PFSK-1 (cell line): ENCODE measurements around the gene HINT3.

Source experiments
- FOXP2 ChIP-seq: optimal IDR thresholded peaks from 2 replicates; pipeline ENCODE3; 2011; ENCODE audit warnings: borderline replicate concordance, control low read depth, inconsistent platforms; ENCODE audit not compliant: insufficient read depth; ENCODE audit errors: extremely low read length, extremely low read depth
- POLR2AphosphoS5 ChIP-seq: IDR thresholded peaks from 2 replicates; pipeline ENCODE4 v1.6.1; 2012; ENCODE audit warnings: low read depth, mild to moderate bottlenecking, control low read depth, low read length, moderate library complexity
- SIN3A ChIP-seq: IDR thresholded peaks from 2 replicates; pipeline ENCODE4 v1.6.1; 2012; ENCODE audit warnings: mild to moderate bottlenecking, low read length, moderate library complexity, borderline replicate concordance; ENCODE audit not compliant: insufficient read depth
- TAF1 ChIP-seq: IDR thresholded peaks from 2 replicates; pipeline ENCODE4 v1.6.1; 2012; ENCODE audit warnings: low read length, control low read depth, borderline replicate concordance; ENCODE audit not compliant: insufficient read depth
- TF ChIP-seq, protein P1 (sequence below), 2 experiments: IDR thresholded peaks; 2 replicates each; pipeline versions ENCODE4 v1.6.1 to v1.8.0; 2011 to 2012; ENCODE audit warnings: low read depth in 2 of 2, low read length in 2 of 2, control low read depth in 1 of 2, inconsistent platforms in 1 of 2, mild to moderate bottlenecking in 1 of 2, moderate library complexity in 1 of 2; ENCODE audit not compliant: insufficient read depth in 1 of 2

DNA sequence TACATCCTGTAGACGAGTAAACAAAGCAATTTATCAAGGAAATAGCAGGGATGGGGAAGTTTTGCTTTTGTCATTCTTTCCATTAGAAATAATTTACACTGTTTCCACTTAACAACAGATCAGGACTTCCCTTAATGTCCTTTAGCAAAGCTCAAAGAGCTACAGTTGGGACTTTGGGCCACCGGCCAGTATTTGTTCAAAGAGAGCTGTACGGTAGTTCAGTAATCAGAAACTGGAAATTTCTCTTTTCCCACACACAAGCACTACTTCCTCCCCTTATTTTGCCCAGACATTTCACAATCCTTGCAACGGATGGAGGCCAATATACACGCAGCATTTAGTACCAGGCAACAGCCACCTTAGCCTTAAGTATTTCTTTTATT lies 12.1 kb upstream of the HINT3 start:
- no peak for TF ChIP-seq SIN3A
- no peak for TF ChIP-seq POLR2AphosphoS5
- TF ChIP-seq TAF1 = no peak
- no peak for TF ChIP-seq FOXP2
- TF ChIP-seq, protein P1, sequence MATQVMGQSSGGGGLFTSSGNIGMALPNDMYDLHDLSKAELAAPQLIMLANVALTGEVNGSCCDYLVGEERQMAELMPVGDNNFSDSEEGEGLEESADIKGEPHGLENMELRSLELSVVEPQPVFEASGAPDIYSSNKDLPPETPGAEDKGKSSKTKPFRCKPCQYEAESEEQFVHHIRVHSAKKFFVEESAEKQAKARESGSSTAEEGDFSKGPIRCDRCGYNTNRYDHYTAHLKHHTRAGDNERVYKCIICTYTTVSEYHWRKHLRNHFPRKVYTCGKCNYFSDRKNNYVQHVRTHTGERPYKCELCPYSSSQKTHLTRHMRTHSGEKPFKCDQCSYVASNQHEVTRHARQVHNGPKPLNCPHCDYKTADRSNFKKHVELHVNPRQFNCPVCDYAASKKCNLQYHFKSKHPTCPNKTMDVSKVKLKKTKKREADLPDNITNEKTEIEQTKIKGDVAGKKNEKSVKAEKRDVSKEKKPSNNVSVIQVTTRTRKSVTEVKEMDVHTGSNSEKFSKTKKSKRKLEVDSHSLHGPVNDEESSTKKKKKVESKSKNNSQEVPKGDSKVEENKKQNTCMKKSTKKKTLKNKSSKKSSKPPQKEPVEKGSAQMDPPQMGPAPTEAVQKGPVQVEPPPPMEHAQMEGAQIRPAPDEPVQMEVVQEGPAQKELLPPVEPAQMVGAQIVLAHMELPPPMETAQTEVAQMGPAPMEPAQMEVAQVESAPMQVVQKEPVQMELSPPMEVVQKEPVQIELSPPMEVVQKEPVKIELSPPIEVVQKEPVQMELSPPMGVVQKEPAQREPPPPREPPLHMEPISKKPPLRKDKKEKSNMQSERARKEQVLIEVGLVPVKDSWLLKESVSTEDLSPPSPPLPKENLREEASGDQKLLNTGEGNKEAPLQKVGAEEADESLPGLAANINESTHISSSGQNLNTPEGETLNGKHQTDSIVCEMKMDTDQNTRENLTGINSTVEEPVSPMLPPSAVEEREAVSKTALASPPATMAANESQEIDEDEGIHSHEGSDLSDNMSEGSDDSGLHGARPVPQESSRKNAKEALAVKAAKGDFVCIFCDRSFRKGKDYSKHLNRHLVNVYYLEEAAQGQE (IDR thresholded peaks at IDR 0.05; ENCODE audit: insufficient read depth in 1 of 2, low read depth in 2 of 2, low read length in 2 of 2) = no peak
